Melanocyte of skin (primary cell): ENCODE measurements around the gene CTU2. TPM values are rescaled to one million over a fixed set of nuclear protein-coding genes. Genes with fewer than 3 reads are reported as not detected.

Experiments used
- total RNA-seq, 2 donors: library from RNA; depleted of rRNA; stranded (reverse); fragments of >200 nt; gene quantifications; 2 replicates each; pipeline ENCODE4 v1.2.3, GENCODE V29; 2012

Gene CTU2
- 10 to 100 TPM; 14.8 to 21.6 TPM for total RNA-seq

GRCh38 chr16:88706229-88706964, at the start of gene CTU2, which contains the start of gene RNF166:
CTU2 (plus strand) TSS chr16:88706503; CDS start chr16:88706531, 28 bp downstream.
RNF166 (minus strand) TSS chr16:88706408; CDS start chr16:88706325, 83 bp downstream.

GRCh38 chr16:88662843-88663606, 43.3 kb upstream of the CTU2 start, which contains the start of gene MVD:
MVD (minus strand) TSS chr16:88663091; CDS start chr16:88663080, 11 bp downstream.

GRCh38 chr16:88686439-88687253, 19.7 kb upstream of the CTU2 start, which contains the start of gene SNAI3:
SNAI3 (minus strand) TSS chr16:88686507; CDS start chr16:88686406, 101 bp downstream.

Other genes with a start within 250 kb of the CTU2 start
- 10 to 100 TPM in 1 of 2 donors, 1 to 10 TPM in 1; 8.9 to 14.7 TPM for gene ZC3H18, start 136.1 kb upstream of the CTU2 start, total RNA-seq
- not detected for gene IL17C, start 67.9 kb upstream of the CTU2 start, total RNA-seq
- 100 to 1,000 TPM; 179 to 205 TPM for gene CYBA, start 55.5 kb upstream of the CTU2 start, total RNA-seq
- 10 to 100 TPM; 48.6 to 61.6 TPM for gene MVD, start 43.4 kb upstream of the CTU2 start, total RNA-seq
- under 1 TPM in 1 of 2 donors, not detected in 1; under 0.01 TPM for gene SNAI3, start 20.0 kb upstream of the CTU2 start, total RNA-seq
- 10 to 100 TPM; 12.7 to 13.0 TPM for gene RNF166, start 95 bp upstream of the CTU2 start, total RNA-seq
- 100 to 1,000 TPM in 1 of 2 donors, 10 to 100 TPM in 1; 89.1 to 132 TPM for gene PIEZO1, start 78.7 kb downstream of the CTU2 start, total RNA-seq
- gene CDT1, start 97.3 kb downstream of the CTU2 start, total RNA-seq = 10 to 100 TPM in 1 of 2 donors, 1 to 10 TPM in 1; 9.3 to 33.0 TPM
- 10 to 100 TPM; 69.6 to 74.0 TPM for gene APRT, start 105.4 kb downstream of the CTU2 start, total RNA-seq
- 10 to 100 TPM; 24.8 to 27.3 TPM for gene GALNS, start 150.4 kb downstream of the CTU2 start, total RNA-seq
- 10 to 100 TPM; 47.8 to 74.6 TPM for gene TRAPPC2L, start 150.6 kb downstream of the CTU2 start, total RNA-seq
- gene PABPN1L, start 160.2 kb downstream of the CTU2 start, total RNA-seq = not detected